OCI-LY7 (cell line): Measurements from ENCODE around the gene CTNNBIP1.

Experiments
- EZH2phosphoT487 ChIP-seq: fragments of 200-600 bp; sonication (generic); IDR thresholded peaks from 2 replicates; pipeline ENCODE4 v1.6.1; 2018; ENCODE audit warnings: low read depth, borderline replicate concordance, mild to moderate bottlenecking, mixed run types, antibody characterized with exemption, low read length, moderate library complexity, mixed read lengths
- TF ChIP-seq, protein P1 (sequence below): fragments of 200-600 bp; sonication (generic); conservative IDR thresholded peaks from 2 replicates; pipeline ENCODE4 v1.5.1; 2014; ENCODE audit warnings: mild to moderate bottlenecking, antibody characterized with exemption, low read length, moderate library complexity, mixed read lengths

DNA sequence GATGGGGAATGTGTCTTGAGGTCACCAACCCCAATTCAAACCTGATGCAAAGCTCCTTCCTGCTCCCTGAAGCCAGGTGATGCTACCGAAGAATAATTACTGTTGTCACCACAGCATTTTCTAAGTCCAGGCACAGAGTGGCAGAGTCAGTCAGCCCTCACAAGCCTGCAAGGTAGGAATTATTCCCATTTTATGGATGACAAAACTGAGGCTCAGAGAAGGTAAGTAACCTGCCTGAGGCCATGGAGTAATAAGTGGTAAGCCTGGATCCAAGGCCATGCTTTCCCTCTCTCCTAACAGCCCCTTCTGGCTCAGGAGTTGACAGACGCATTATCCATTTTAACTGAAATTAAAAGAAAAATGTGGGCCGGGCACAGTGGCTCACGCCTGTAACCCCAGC lies 23.0 kb downstream of the CTNNBIP1 start:
- TF ChIP-seq, protein P1, sequence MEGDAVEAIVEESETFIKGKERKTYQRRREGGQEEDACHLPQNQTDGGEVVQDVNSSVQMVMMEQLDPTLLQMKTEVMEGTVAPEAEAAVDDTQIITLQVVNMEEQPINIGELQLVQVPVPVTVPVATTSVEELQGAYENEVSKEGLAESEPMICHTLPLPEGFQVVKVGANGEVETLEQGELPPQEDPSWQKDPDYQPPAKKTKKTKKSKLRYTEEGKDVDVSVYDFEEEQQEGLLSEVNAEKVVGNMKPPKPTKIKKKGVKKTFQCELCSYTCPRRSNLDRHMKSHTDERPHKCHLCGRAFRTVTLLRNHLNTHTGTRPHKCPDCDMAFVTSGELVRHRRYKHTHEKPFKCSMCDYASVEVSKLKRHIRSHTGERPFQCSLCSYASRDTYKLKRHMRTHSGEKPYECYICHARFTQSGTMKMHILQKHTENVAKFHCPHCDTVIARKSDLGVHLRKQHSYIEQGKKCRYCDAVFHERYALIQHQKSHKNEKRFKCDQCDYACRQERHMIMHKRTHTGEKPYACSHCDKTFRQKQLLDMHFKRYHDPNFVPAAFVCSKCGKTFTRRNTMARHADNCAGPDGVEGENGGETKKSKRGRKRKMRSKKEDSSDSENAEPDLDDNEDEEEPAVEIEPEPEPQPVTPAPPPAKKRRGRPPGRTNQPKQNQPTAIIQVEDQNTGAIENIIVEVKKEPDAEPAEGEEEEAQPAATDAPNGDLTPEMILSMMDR: no peak
- no peak for TF ChIP-seq EZH2phosphoT487
